IPS-18a (cell line): Measurements from ENCODE around the gene ADAMTS17.

Experiments used
- H3K27ac ChIP-seq: one replicate; pipeline ENCODE4 v1.5.1; 2013; ENCODE audit warnings: low read length
- H3K27me3 ChIP-seq: one replicate; pipeline ENCODE4 v1.6.1; 2013; ENCODE audit warnings: mild to moderate bottlenecking, low read length; ENCODE audit not compliant: control insufficient read depth, insufficient read depth
- H3K36me3 ChIP-seq: one replicate; pipeline ENCODE4 v1.6.1; 2013; ENCODE audit warnings: low read depth, low read length; ENCODE audit not compliant: control insufficient read depth
- H3K4me1 ChIP-seq: one replicate; pipeline ENCODE4 v1.6.1; 2013; ENCODE audit warnings: low read depth, low read length; ENCODE audit not compliant: control insufficient read depth
- H3K4me3 ChIP-seq: one replicate; pipeline ENCODE4 v1.5.1; 2013; ENCODE audit warnings: low read length
- H3K9ac ChIP-seq: one replicate; pipeline ENCODE4 v1.6.1; 2013; ENCODE audit warnings: mild to moderate bottlenecking, low read length, moderate library complexity
- H3K9me3 ChIP-seq: one replicate; pipeline ENCODE4 v1.6.1; 2013; ENCODE audit warnings: low read depth, low read length; ENCODE audit not compliant: control insufficient read depth

The ADAMTS17 gene, protein sequence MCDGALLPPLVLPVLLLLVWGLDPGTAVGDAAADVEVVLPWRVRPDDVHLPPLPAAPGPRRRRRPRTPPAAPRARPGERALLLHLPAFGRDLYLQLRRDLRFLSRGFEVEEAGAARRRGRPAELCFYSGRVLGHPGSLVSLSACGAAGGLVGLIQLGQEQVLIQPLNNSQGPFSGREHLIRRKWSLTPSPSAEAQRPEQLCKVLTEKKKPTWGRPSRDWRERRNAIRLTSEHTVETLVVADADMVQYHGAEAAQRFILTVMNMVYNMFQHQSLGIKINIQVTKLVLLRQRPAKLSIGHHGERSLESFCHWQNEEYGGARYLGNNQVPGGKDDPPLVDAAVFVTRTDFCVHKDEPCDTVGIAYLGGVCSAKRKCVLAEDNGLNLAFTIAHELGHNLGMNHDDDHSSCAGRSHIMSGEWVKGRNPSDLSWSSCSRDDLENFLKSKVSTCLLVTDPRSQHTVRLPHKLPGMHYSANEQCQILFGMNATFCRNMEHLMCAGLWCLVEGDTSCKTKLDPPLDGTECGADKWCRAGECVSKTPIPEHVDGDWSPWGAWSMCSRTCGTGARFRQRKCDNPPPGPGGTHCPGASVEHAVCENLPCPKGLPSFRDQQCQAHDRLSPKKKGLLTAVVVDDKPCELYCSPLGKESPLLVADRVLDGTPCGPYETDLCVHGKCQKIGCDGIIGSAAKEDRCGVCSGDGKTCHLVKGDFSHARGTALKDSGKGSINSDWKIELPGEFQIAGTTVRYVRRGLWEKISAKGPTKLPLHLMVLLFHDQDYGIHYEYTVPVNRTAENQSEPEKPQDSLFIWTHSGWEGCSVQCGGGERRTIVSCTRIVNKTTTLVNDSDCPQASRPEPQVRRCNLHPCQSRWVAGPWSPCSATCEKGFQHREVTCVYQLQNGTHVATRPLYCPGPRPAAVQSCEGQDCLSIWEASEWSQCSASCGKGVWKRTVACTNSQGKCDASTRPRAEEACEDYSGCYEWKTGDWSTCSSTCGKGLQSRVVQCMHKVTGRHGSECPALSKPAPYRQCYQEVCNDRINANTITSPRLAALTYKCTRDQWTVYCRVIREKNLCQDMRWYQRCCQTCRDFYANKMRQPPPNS

DNA sequence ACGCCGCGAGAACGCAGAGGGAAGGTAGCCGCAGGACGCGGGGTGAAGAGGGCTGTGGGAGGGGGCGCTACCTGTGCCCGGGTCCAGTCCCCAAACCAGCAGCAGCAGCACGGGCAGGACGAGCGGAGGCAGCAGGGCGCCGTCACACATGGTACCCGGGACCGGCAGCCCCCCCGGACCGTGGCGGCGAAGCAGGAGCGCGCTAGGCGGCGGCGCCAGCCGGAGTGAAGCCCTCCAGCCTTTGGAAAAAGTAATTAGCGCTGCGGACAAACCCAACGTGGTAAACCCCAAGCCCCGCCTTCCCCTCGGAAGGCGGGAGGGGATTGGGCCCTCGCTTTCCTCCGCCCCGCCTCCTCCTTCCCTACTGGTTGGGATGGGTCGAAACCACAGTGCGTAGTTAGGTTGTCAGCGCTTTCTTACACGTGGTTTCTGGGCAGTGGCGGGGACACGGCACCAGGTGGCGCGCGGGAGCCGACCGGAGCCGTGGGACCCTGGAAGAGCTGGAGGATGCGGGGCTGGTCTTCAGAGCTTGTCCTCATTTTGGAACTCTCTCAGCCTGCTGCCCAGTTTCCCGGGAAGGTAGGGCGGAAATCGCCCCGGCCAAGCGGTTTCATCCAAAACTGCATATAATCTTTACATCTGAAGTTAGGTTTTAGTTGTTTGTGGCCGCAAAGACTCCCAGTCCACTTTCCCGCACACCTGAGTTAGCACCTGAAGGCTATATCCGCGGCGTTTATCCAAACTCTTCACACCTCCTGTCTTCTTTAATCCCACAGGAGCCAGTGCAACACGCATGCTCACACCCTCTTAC lies at the start of gene ADAMTS17:
Gene ADAMTS17 (minus strand): TSS at position 226 of the 811 bp plus-strand sequence. CDS start 76 bp downstream, at position 150.
- no peaks in the 10 kb centered on the region for H3K9me3 ChIP-seq
- H3K27me3 ChIP-seq = peaks cover 48% of the 10 kb centered on the region
- H3K36me3 ChIP-seq = no peaks in the 10 kb centered on the region
- no peak within 1 kb of the TSS for H3K27ac ChIP-seq
- H3K4me1 ChIP-seq = peaks cover 4% of the 10 kb centered on the region
- no peak within 1 kb of the TSS for H3K9ac ChIP-seq
- H3K4me3 ChIP-seq = peak within 1 kb of the TSS; percentile 59

DNA sequence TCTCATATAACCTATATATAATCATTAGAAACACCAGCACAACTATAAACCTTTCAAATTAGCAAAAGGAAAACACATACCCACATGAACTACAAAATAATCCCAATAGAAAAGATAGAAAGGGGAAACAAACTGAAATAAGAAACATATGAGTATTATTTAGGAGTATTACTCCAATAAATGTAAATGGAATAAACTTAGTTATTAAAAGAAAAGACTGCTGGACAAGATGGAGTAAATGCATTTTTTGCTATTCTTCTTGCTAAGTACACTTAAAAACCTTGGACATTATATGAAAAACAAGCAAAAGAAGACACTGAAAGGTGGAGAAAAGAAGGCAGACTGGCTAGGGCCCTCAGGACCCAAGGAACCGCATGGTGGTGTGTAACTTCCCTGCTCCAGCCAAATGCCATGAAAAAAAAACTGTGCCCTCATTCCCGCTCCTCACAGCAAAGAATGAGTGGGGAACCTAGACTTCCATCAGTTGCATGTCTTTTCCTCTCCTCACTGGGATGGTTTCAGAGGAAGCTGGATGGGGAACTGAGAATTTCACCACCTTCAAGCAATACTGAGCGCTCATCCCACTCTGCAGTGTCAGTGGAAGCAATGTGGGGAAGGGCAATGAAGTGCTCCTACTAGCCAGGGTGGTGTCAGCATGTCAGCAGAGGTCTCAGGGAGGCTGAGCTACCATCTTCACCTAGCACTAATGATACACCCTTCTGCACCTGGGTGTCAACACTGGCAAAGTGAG lies 43.7 kb upstream of the ADAMTS17 start:
- H3K4me3 ChIP-seq = no peak overlapping the region
- H3K27me3 ChIP-seq = no peaks in the 10 kb centered on the region
- peaks cover 35% of the 10 kb centered on the region for H3K9me3 ChIP-seq
- no peaks in the 10 kb centered on the region for H3K4me1 ChIP-seq
- no peak overlapping the region for H3K9ac ChIP-seq
- no peak overlapping the region for H3K27ac ChIP-seq
- no peaks in the 10 kb centered on the region for H3K36me3 ChIP-seq

GRCh38 chr15:100384108-100384410 lies 42.3 kb upstream of the ADAMTS17 start:
- peaks cover 35% of the 10 kb centered on the region for H3K9me3 ChIP-seq

GRCh38 chr15:100383302-100384107 lies 41.7 kb upstream of the ADAMTS17 start:
- Histone ChIP-seq H3K27me3 (no peaks in the 10 kb centered on the region), H3K9ac (no peak overlapping the region), H3K4me1 (no peaks in the 10 kb centered on the region), H3K27ac (no peak overlapping the region), H3K36me3 (no peaks in the 10 kb centered on the region), H3K4me3 (no peak overlapping the region), H3K9me3 (peaks cover 32% of the 10 kb centered on the region)

More at GRCh38 chr15:100384108-100384410, 42.3 kb upstream of the ADAMTS17 start:
- Histone ChIP-seq H3K4me3 (no peak overlapping the region), H3K27me3 (no peaks in the 10 kb centered on the region), H3K9ac (no peak overlapping the region), H3K4me1 (no peaks in the 10 kb centered on the region), H3K27ac (no peak overlapping the region), H3K36me3 (no peaks in the 10 kb centered on the region)

DNA sequence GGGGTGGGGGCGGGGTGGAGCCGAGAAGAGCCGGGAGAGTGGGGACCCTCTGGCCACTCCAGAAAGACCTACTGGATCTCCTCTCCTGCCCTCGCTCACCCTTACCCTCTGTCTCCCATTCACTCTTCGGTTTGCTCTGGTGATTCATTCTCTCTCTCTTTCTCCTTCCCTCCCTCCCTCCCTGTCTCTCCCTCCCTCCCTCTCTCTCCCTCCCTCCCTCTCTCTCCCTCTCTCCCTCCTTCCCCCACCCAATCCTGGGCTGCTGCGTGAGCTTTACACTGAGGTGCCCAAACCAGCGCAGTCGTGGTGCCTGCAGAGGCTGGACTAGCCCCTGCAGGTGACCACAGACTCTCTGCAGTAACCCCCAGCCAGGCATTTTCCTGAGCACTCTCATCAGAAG lies 32.2 kb upstream of the ADAMTS17 start:
- peaks cover 27% of the 10 kb centered on the region for H3K27me3 ChIP-seq
- no peaks in the 10 kb centered on the region for H3K9me3 ChIP-seq
- no peak overlapping the region for H3K27ac ChIP-seq
- no peak overlapping the region for H3K9ac ChIP-seq
- H3K36me3 ChIP-seq = no peaks in the 10 kb centered on the region
- H3K4me3 ChIP-seq = no peak overlapping the region
- H3K4me1 ChIP-seq = no peaks in the 10 kb centered on the region

- no peaks in the 10 kb centered on the region for H3K9me3 ChIP-seq
- no peaks in the 10 kb centered on the region for H3K4me1 ChIP-seq
- H3K27ac ChIP-seq = no peak overlapping the region
- peak overlapping the region; percentile 12 for H3K9ac ChIP-seq
- peaks cover 27% of the 10 kb centered on the region for H3K27me3 ChIP-seq
- no peaks in the 10 kb centered on the region for H3K36me3 ChIP-seq
- peak overlapping the region; percentile 60 for H3K4me3 ChIP-seq
These were observed 31.5 kb upstream of the ADAMTS17 start for GRCh38 chr15:100373120-100373896.

DNA sequence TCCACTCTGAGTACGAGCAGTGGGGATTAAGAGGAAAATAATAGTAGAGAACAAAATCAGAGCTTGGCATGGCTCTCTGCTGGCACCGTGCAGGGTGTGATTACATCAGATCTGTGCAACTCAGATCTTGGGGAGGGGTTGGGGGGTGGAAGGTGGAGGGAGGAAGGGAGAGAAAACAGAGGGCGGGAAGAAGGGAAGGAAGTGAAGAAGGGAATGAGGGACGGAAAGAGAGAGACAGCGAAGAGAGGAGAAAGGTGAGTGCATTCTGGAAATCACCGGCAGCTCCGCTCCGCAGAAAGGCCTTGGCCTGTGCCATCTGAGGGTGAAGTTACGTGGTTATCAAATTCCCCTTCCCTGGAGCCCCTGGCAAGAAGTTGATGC lies 31.0 kb upstream of the ADAMTS17 start:
- Histone ChIP-seq H3K27ac (no peak overlapping the region), H3K4me1 (no peaks in the 10 kb centered on the region), H3K4me3 (peak overlapping the region; percentile 60), H3K36me3 (no peaks in the 10 kb centered on the region), H3K9me3 (no peaks in the 10 kb centered on the region), H3K27me3 (peaks cover 27% of the 10 kb centered on the region), H3K9ac (peak overlapping the region; percentile 12)

DNA sequence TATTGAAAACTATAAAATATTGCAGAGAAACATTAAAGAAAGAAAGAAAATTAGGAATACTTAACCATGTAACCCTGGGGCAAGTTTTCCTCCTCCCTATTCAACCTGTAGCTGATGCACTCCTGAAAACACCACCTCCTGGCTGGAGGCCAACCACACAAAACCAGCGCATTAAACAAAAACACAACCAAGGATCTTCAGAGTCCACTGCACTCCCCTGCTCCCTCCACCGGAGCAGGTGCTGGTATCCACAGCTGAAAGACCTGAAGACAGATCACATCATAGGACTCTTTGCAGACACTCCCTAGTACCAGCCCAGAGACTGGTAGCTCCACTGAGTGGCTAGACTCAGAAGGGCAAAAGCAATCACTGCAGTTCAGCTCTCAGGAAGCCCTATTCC lies 13.6 kb upstream of the ADAMTS17 start:
- Histone ChIP-seq H3K4me3 (no peak overlapping the region), H3K36me3 (no peaks in the 10 kb centered on the region), H3K27me3 (no peaks in the 10 kb centered on the region), H3K27ac (no peak overlapping the region), H3K9me3 (no peaks in the 10 kb centered on the region), H3K9ac (no peak overlapping the region), H3K4me1 (no peaks in the 10 kb centered on the region)

GRCh38 chr15:100353449-100353848 lies 11.7 kb upstream of the ADAMTS17 start:
- Histone ChIP-seq H3K9ac (no peak overlapping the region), H3K9me3 (no peaks in the 10 kb centered on the region), H3K4me3 (no peak overlapping the region), H3K4me1 (peaks cover 4% of the 10 kb centered on the region), H3K27me3 (peaks cover 10% of the 10 kb centered on the region), H3K27ac (no peak overlapping the region), H3K36me3 (no peaks in the 10 kb centered on the region)
